Esophagus muscularis mucosa (tissue), 4 donors: ENCODE measurements around the gene TEX54. TPM values are rescaled to one million over a fixed set of nuclear protein-coding genes. Genes with fewer than 3 reads are reported as not detected.
A peak's percentile ranks its signal among the peaks of the same experiment; 100 is the strongest.

Source experiments
- DNase-seq: peaks from one replicate; pipeline ENCODE4 v3.0.0-alpha.2; 2017; ENCODE audit errors: extremely low spot score
- H3K27ac ChIP-seq, 4 donors: fragments of 200-600 bp; sonication (generic); replicated peaks in 1 of 4; 1 replicate in 3 of 4; 2 replicates in 1 of 4; pipeline ENCODE4 v1.5.1; 2016 to 2019; ENCODE audit warnings: mild to moderate bottlenecking in 1 of 4
- H3K27me3 ChIP-seq, 4 donors: fragments of 200-600 bp; sonication (generic); one replicate each; pipeline versions ENCODE4 v1.5.1 to v1.6.0; 2016 to 2019
- H3K36me3 ChIP-seq, 4 donors: fragments of 200-600 bp; sonication (generic); one replicate each; pipeline ENCODE4 v1.5.1; 2016 to 2019
- H3K4me1 ChIP-seq, 4 donors: fragments of 200-600 bp; sonication (generic); one replicate each; pipeline ENCODE4 v1.5.1; 2016 to 2019
- H3K4me3 ChIP-seq, 4 donors: fragments of 200-600 bp; sonication (generic); 1 replicate in 2 of 4; 2 replicates in 2 of 4; pipeline ENCODE4 v1.5.1; 2016 to 2019; ENCODE audit warnings: mild to moderate bottlenecking in 4 of 4, moderate library complexity in 1 of 4
- H3K9me3 ChIP-seq, 4 donors: fragments of 200-600 bp; sonication (generic); 1 replicate in 3 of 4; 2 replicates in 1 of 4; pipeline ENCODE4 v1.5.1; 2016 to 2019
- CTCF ChIP-seq, 3 experiments: fragments of 200-600 bp in 2 of 3; fragments of 450-650 bp in 1 of 3; sonication (generic) in 2 of 3; IDR thresholded peaks; one replicate each; pipeline ENCODE4 v1.5.1; 2017 to 2019; ENCODE audit warnings: antibody characterized with exemption in 3 of 3, mild to moderate bottlenecking in 2 of 3, moderate library complexity in 1 of 3
- EP300 ChIP-seq: sonication (generic); formaldehyde crosslinking; IDR thresholded peaks from one replicate; pipeline ENCODE4 v1.6.1; 2017; ENCODE audit warnings: antibody characterized with exemption
- POLR2A ChIP-seq: fragments of 450-650 bp; IDR thresholded peaks from one replicate; pipeline ENCODE4 v1.6.1; 2017; ENCODE audit warnings: antibody characterized with exemption, moderate library complexity, mild to moderate bottlenecking, low read depth
- POLR2AphosphoS5 ChIP-seq, 2 donors: sonication (generic); formaldehyde crosslinking; IDR thresholded peaks; one replicate each; pipeline ENCODE4 v1.6.1; 2017; ENCODE audit warnings: antibody characterized with exemption in 2 of 2
- WGBS: methylation state at CpG from one replicate; pipeline ENCODE4 v1.1.5; 2018; 5-methylcytosine and 5-hydroxymethylcytosine counted together
- intact Hi-C: fragments of 100-400 bp; cut with DNase I; formaldehyde crosslinking; loops from one replicate; pipeline ENCODE4 v1.15.1; 2023
- total RNA-seq, 4 donors: library from RNA; depleted of rRNA; stranded (reverse); fragments of >200 nt; gene quantifications; one replicate each; pipeline versions ENCODE4 v1.1.0 to v1.2.1, GENCODE V29; 2016

TEX54 gene
- total RNA-seq, 4 donors from 2014 or later, result not detected

GRCh38 chr11:62858201-62858600 lies 25.6 kb upstream of the TEX54 start:
- intact Hi-C loops, result loop anchor here (10.0 kb wide), 1 partner anchor 263 kb away; the partner anchor contains the start of gene TUT1
- no peak for DNase-seq

GRCh38 chr11:62857541-62857982 lies 24.9 kb upstream of the TEX54 start:
- TF ChIP-seq EP300 (no peak), CTCF (IDR thresholded peaks at IDR 0.05) (no peak), POLR2AphosphoS5 (IDR thresholded peaks at IDR 0.05) (no peak), POLR2A (no peak)
- intact Hi-C loops, result loop anchor here (10.0 kb wide), 1 partner anchor 263 kb away; the partner anchor contains the start of gene TUT1
- H3K27ac ChIP-seq, result no peak overlapping the region

More at GRCh38 chr11:62858201-62858600, 25.6 kb upstream of the TEX54 start:
- no peaks in the 10 kb centered on the region for H3K27me3 ChIP-seq
- no peaks in the 10 kb centered on the region for H3K9me3 ChIP-seq
- TF ChIP-seq POLR2AphosphoS5 (IDR thresholded peaks at IDR 0.05) (no peak), POLR2A (no peak)
- WGBS, result 84% methylated on average over 7 of the region's 7 CpGs
- no peak overlapping the region for H3K27ac ChIP-seq
- peaks cover 24 to 38% (median 32%) of the 10 kb centered on the region in 4 donors for H3K4me1 ChIP-seq
- peaks cover 7 to 16% (median 11%) of the 10 kb centered on the region in 4 donors for H3K36me3 ChIP-seq
- H3K4me3 ChIP-seq, result no peak overlapping the region

GRCh38 chr11:62856333-62856895 lies 23.8 kb upstream of the TEX54 start:
- Histone ChIP-seq H3K27me3 (no peaks in the 10 kb centered on the region), H3K36me3 (peaks cover 23 to 34% (median 29%) of the 10 kb centered on the region in 4 donors), H3K4me3 (peak overlapping the region; percentile 56 to 78 (median 72)), H3K4me1 (peaks cover 25 to 49% (median 39%) of the 10 kb centered on the region in 4 donors), H3K9me3 (no peaks in the 10 kb centered on the region), H3K27ac (peak overlapping the region; percentile 73 to 85 (median 80))
- WGBS, result 18% methylated on average over 13 of the region's 20 CpGs
- intact Hi-C loops, result loop anchor here (10.0 kb wide), 1 partner anchor 262 kb away; the partner anchor contains the start of gene TUT1
- DNase-seq, result no peak
- TF ChIP-seq POLR2AphosphoS5 (IDR thresholded peaks at IDR 0.05) (no peak), CTCF (IDR thresholded peaks at IDR 0.05) (no peak)

More at GRCh38 chr11:62857541-62857982, 24.9 kb upstream of the TEX54 start:
- H3K9me3 ChIP-seq, result no peaks in the 10 kb centered on the region
- peaks cover 14 to 22% (median 18%) of the 10 kb centered on the region in 4 donors for H3K36me3 ChIP-seq
- 73% methylated on average over 2 of the region's 2 CpGs for WGBS
- H3K4me1 ChIP-seq, result peaks cover 25 to 40% (median 37%) of the 10 kb centered on the region in 4 donors
- H3K27me3 ChIP-seq, result no peaks in the 10 kb centered on the region
- DNase-seq, result no peak
- no peak overlapping the region for H3K4me3 ChIP-seq

- intact Hi-C loops, result loop anchor here (2.0 to 10.0 kb wide), 2 partner anchors 25 to 261 kb away; partner anchors contain the start of genes SLC3A2 and TUT1
- peak; percentile 99 for DNase-seq
Measured at GRCh38 chr11:62855571-62856332, 23.1 kb upstream of the TEX54 start.

More at GRCh38 chr11:62855571-62856332, 23.1 kb upstream of the TEX54 start:
- no peaks in the 10 kb centered on the region for H3K27me3 ChIP-seq
- H3K4me3 ChIP-seq, result peak overlapping the region; percentile 56 to 78 (median 72)
- TF ChIP-seq POLR2AphosphoS5 (IDR thresholded peaks at IDR 0.05) (peak; percentile 99), POLR2A (peak; percentile 90), EP300 (no peak), CTCF (IDR thresholded peaks at IDR 0.05) (peak in 1 of 3 experiments; percentile 33)
- under 1% methylated on average over 44 of the region's 54 CpGs for WGBS
- peaks cover 26 to 36% (median 30%) of the 10 kb centered on the region in 4 donors for H3K36me3 ChIP-seq
- H3K4me1 ChIP-seq, result peaks cover 25 to 49% (median 39%) of the 10 kb centered on the region in 4 donors
- no peaks in the 10 kb centered on the region for H3K9me3 ChIP-seq
- peak overlapping the region; percentile 79 to 85 (median 83) for H3K27ac ChIP-seq
